ENCODE measurements around the gene IFNA13. TPM values are rescaled to one million over a fixed set of nuclear protein-coding genes. Genes with fewer than 3 reads are reported as not detected.

The IFNA13 gene
- not detected in 5 replicates for total RNA-seq (2022; extraction: Qiagen RNA extraction; ENCODE audit: low read depth)

DNA sequence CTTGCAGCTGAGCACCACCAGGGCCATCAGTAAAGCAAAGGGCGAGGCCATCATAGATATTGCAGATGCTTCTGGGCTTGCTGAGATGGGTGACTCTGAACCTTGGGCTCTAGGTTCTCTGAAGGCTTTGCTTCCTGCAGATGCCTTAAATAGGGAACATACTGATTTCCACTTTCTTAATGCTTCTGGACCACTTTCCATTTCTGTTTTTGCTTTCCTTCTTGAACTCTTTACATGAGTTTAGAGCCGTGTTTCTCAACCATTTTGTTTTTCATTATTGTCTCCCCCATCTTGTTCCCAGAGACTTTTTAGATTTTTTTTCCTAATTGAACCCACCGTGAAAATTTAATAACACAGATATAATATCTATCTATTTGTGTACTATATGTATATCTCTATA lies at the start of gene IFNA13:
Gene IFNA13 (minus strand): TSS at position 101 of the 400 bp plus-strand sequence. CDS start 47 bp downstream, at position 54.

DNA sequence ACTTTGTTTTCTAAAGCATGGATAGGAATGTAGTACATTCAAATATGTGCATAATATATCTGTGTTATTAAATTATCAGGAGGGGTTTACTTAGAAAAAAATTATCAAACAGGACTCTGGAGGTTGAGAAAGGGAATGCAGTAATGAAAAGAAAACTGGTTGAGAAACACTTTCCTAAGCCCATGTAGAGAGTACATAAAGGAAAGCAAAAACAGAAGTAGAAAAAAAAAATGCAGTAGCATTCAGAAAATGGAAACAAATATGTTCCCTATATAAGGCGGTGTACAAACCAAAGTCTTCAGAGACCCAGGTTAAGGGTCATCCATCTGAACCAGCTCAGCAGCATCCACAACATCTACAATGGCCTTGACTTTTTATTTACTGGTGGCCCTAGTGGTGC lies 41.0 kb upstream of the IFNA13 start, which contains the start of gene IFNA8:
Gene IFNA8 (plus strand): TSS at position 301 of the 400 bp plus-strand sequence. CDS start 60 bp downstream, at position 361.

DNA sequence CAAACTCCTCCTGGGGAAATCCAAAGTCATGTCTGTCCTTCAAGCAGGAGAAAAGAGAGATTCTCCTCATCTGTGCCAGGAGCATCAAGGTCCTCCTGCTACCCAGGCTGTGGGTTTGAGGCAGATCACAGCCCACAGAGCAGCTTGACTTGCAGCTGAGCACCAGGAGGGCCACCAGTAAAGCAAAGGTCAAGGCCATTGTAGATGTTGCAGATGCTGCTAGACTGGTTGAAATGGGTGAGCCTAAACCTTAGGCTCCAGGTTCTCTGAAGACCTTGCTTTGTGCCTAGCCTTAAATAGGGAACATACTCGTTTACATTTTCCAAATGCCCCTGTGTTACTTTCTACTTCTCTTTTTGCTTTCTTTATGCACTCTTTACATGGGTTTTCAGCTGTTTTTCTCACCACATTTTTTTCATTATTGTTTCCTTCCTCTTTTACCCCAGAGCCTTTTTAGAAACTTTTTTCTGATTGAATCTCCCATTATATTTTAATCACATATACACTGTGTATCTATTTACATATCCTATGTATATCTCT lies 17.3 kb upstream of the IFNA13 start, which contains the start of gene IFNA2:
Gene IFNA2 (minus strand): TSS at position 268 of the 540 bp plus-strand sequence. CDS start 69 bp downstream, at position 199.

DNA sequence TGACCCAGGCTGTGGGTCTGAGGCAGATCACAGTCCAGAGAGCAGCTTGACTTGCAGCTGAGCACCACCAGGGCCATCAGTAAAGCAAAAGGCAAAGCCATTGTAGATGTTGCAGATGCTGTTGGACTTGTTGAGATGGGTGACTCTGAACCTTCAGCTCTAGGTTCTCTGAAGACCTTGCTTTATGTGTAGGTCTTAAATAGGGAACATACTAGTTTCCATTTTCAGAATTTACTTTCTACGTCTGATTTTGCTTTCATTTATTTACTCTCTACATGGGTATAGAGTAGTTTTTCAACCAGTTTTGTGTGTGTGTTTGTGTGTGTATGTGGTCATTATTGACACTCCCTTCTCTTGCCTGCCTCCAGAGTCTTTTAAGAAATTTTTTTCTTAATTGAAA lies 17.1 kb downstream of the IFNA13 start, which contains the start of gene IFNA6:
Gene IFNA6 (minus strand): TSS at position 101 of the 400 bp plus-strand sequence. CDS start 0 bp downstream, at position 101.

DNA sequence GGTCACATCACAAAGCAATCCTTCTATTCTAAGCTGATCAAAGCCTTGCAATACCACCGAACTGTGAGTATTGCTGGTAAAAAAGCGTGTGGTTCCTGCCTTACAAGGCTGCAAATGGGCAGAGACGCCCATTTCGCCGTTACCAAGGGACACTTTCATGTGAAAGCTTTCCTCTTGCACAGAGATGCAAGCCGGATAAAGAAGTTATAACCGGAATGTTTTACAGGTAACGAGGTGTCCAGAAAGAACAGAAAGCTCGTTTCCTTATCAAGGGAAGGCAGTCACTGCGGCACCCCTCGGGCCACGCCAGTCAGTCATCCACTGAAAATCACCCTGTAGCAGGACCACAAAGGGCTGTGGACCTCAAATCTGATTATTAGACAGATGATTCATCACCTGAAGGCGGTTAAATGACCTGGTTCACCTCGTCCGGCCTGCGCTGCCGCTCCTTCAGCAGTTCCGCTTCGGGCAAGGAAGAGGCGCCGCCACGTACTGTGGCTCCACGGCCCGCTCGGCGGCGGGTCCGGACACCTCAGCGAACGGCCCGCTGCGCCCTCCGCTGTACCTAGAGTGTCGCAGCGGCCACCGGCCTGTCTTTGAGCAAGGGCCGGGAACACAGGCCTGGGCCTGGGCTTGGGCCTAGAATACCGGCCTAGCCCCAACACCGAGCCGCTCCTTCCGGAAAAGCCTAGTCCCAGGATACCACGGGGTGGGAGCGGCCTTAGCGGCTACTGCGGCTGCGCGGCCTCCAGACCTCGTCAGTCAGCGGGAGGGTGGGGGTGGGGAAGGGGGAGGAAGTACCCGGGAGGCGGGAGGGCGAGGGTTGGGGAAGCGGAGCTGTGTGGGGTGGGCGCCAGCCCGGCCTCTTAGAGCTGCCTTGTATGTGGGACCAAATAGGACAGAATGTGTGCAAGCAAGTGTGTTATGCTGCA lies 32.9 kb downstream of the IFNA13 start, which contains the start of gene KLHL9:
Gene KLHL9 (minus strand): TSS at position 704 of the 932 bp plus-strand sequence. CDS start 545 bp downstream, at position 159.

Other genes starting within 250 kb of the IFNA13 start
- not detected in 5 replicates for gene IFNW1, start 226.2 kb downstream of the IFNA13 start, total RNA-seq (2022; extraction: Qiagen RNA extraction; ENCODE audit: low read depth)
- gene IFNA21, start 201.4 kb downstream of the IFNA13 start, total RNA-seq (2022; extraction: Qiagen RNA extraction; ENCODE audit: low read depth) = not detected in 5 replicates
- not detected in 5 replicates for gene IFNA4, start 180.5 kb downstream of the IFNA13 start, total RNA-seq (2022; extraction: Qiagen RNA extraction; ENCODE audit: low read depth)
- not detected in 5 replicates for gene IFNA7, start 165.9 kb downstream of the IFNA13 start, total RNA-seq (2022; extraction: Qiagen RNA extraction; ENCODE audit: low read depth)
- gene IFNA10, start 160.9 kb downstream of the IFNA13 start, total RNA-seq (2022; extraction: Qiagen RNA extraction; ENCODE audit: low read depth) = not detected in 5 replicates
- not detected in 5 replicates for gene IFNA16, start 150.7 kb downstream of the IFNA13 start, total RNA-seq (2022; extraction: Qiagen RNA extraction; ENCODE audit: low read depth)
- not detected in 5 replicates for gene IFNA17, start 139.8 kb downstream of the IFNA13 start, total RNA-seq (2022; extraction: Qiagen RNA extraction; ENCODE audit: low read depth)
- gene IFNA14, start 128.1 kb downstream of the IFNA13 start, total RNA-seq (2022; extraction: Qiagen RNA extraction; ENCODE audit: low read depth) = not detected in 5 replicates
- gene IFNA5, start 62.7 kb downstream of the IFNA13 start, total RNA-seq (2022; extraction: Qiagen RNA extraction; ENCODE audit: low read depth) = not detected in 5 replicates
- 13.3 to 20.5 TPM (median 18.6 TPM) in 5 replicates for gene KLHL9, start 32.7 kb downstream of the IFNA13 start, total RNA-seq (2022; extraction: Qiagen RNA extraction; ENCODE audit: low read depth)
- not detected in 5 replicates for gene IFNA6, start 17.2 kb downstream of the IFNA13 start, total RNA-seq (2022; extraction: Qiagen RNA extraction; ENCODE audit: low read depth)
- not detected in 5 replicates for gene IFNA2, start 17.3 kb upstream of the IFNA13 start, total RNA-seq (2022; extraction: Qiagen RNA extraction; ENCODE audit: low read depth)
- not detected in 5 replicates for gene IFNA8, start 41.1 kb upstream of the IFNA13 start, total RNA-seq (2022; extraction: Qiagen RNA extraction; ENCODE audit: low read depth)
- gene IFNA1, start 72.4 kb upstream of the IFNA13 start, total RNA-seq (2022; extraction: Qiagen RNA extraction; ENCODE audit: low read depth) = not detected in 5 replicates
- 1.1 to 1.7 TPM (median 1.4 TPM) in 5 replicates for gene IFNE, start 114.3 kb upstream of the IFNA13 start, total RNA-seq (2022; extraction: Qiagen RNA extraction; ENCODE audit: low read depth)